NCI-H748 (cell line): Measurements from ENCODE around the gene ENKD1.
A peak's percentile ranks its signal among the peaks of the same experiment; 100 is the strongest.

Experiments
- DNase-seq: peaks from one replicate; lab custom pipeline; 2025; ENCODE audit not compliant: unreplicated experiment; lab: John Stamatoyannopoulos, UW

ENKD1 gene

DNA sequence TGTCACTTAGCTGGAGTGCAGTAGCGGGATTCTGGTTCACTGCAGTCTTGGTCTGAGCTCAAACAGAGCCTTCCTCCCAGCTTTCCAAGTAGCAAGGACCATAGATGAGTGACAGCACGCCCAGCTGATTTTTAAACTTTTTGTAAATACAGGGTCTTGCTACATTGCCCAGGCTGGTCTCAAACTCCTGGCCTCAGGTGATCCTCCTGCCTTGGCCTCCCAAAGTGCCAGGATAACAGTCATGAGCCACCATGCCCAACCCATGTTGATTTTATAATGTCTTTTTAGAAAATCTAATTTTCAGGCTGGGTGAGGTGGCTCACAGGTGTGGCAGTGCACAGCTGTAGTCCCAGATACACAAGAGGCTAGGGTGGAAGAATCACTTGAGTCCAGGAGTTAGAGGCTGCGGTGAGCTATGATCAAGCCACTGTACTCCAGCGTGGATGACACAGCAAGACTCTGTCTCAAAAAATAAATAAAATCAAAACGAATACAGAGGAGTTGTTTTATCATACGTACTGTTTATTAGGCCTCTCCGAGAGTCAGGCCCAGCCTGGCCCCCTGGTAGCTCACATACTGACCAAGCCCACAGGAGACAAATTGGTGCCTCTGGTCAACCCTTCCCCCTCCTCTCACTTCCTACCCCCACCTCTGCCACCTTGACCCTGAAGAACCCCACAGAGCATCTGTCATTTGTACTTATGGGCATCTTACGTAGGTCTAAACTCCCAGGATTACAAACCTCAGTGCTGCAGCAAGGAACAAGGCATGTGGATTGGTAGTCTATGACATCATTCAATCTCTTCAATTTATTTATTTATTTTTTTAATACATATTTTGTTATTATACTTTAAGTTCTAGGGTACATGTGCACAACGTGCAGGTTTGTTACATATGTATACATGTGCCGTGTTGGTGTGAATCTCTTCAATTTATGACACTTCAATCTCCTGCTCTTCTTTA is 13.7 kb upstream of the ENKD1 start:
- no peak for DNase-seq

DNA sequence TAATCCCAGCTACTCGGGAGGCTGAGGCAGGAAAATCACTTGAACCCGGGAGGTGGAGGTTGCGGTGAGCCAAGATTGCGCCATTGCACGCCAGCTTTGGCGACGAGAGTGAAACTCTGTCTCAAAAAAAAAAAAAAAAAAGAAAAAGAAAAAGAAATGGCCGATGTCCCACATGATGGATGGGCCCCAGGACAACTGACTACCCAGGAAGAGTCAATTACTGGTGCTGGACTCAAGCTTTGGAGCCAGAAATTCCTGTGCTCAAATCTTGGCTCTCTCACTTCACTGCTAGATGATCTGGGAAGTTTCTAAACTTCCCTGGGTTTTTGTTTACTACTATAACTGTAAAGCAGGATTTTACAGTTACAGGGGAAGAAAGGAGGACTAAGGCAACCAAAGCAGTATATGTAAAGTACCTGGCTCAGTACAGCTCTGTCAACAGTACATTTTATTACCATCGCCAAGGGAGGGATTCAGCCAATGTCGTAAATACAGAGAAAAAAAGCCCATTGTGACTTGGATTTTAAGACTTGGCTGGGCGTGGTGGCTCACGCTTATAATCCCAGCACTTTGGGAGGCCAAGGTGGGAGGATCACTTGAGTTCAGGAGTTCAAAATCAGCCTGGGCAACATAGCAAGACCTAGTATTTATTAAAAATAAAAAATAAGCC is 11.9 kb upstream of the ENKD1 start:
- DNase-seq = no peak

GRCh38 chr16:67677712-67678111 is 11.2 kb upstream of the ENKD1 start:
- no peak for DNase-seq

- DNase-seq = no peak
Observed at GRCh38 chr16:67676939-67677338, 10.4 kb upstream of the ENKD1 start.

GRCh38 chr16:67676516-67676915 is 10.0 kb upstream of the ENKD1 start:
- no peak for DNase-seq

DNA sequence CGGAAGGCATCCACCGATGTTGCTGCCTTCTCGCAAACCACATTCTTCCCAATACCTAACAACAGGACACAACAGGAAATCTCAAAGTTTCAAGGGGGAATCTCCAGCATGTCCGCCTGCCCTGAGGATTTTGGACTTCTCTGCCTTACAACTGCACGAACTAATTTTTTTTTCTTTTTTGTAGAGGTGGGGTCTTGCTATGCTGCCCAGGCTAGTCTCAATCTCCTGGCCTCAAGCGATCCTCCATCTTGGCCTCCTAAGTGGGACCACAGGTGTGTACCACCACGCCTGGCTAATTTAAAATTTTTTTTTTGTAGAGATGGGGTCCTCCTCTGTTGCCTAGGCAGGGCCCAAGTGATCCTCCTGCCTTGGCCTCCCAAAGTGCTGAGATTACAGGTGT is 9.4 kb upstream of the ENKD1 start:
- DNase-seq = no peak

GRCh38 chr16:67675579-67675935 is 9.0 kb upstream of the ENKD1 start:
- no peak for DNase-seq

DNA sequence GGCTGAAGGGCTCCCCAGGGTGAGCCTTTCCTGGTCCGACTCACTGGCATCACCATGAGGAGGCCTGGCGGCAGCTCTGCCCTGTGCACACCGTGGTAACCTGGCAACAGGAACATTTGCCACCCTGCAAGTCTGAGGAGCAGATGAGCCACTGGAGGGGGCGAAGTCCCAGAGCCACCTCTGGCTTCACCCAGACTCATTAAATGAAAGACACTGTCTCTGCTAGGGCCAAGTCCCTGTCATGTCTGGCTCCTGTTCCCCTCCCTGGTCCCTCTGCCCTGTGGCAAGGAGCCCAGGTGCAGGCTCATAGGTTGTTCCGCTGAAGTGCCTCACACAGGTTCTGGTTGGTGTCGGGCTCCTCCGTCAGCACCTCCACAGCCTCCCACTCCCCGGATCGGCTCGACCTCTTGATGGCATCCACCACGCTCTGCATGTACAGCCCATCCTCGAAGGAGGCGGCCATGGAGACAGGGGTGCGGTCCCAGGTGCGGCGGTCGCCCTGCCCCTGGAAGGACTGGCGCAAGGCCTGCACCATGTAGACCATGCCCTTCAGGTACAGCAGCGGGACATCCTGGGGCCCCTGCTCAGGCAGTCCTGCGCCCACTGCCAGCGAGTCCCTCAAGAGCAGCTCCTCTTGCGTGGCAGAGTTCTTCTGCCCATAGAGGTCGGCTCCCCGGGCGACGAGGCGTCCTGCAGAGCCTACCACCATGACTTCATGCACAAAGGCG is 8.5 kb upstream of the ENKD1 start:
- DNase-seq = no peak

DNA sequence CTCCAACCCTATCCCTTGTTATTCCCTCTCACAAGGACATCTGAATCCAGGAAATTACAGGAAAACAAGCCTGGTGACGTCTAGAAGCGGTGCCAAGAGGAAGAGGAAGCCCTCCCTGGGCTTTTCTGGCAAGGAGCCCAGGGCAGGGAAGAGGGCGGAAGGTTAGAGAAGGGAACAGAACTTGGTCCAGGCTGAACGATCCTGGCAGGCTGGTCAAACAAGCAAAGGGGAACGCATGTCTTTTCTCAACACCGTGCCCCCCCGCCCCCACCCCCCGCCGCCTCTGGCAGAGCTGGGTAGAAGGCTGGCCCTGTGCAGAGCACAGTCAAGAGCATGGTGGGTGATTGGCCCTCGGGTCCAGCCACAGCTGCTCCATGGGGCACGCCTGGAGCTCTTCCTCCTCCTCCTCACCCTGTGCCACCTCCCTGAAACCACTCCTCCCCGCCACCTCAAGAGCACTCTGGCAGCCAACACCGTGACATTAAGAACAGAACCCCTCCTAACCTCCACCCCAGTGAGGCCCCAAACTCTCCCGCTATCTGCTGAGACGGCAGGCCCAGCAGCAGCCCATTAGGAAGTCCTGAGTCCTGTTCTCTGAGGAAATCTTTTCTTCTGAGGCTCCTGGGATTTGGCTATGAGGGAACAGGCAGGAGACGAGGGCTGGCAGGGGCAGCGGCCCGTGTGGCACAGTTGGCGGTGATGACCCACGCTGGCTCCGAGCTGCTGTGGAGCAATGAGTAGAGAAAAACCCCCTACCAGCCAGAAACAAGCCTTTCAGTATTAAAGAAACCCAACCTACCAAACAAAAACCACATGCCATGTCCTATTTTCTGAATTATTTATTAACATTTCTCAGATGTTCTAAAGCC is 7.4 kb upstream of the ENKD1 start:
- DNase-seq = peak; percentile 20

DNA sequence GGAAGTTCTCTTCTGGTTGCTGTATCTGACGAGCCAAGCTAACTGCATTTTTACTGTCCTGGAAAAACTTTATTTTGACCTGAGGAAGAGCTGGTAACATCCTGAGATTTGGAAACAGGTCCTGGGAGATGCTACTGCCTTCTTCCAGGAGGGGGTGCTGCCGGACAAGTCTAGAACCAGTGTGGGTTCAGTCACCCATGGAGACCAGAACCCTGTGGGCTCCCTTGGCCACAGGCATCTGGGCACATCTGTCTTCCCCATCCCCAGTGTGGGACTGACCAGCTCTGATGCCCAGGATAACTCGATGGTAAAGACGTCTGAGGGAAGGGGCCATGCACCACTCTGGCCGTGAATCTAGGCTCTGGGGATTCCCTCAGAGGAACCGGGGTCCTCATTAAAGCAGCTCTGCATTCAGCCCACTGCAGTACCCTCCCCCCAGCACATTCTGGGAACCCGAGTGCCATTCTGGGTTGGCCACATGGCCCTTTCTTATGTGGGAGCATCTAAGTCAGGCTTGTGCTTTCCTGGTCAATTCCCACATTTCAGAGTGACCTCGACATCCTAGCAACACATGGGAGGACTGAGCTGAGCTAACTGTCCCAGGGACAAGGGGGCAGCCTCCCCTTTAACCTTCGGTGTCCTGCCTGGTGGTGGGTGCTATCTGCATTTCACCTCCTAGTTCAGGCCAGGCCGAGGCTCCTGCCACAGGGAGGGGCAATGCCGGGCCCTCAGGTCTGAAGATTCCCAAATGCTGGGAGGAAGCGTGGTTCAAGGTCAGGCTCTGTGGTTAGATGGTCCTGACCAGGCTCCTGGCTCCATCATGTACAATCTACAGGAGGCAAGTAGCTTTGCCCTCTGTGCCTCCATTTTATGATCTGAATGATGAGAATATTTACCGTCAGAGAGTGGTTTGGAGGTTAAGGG is 6.5 kb upstream of the ENKD1 start:
- DNase-seq = peak; percentile 40

DNA sequence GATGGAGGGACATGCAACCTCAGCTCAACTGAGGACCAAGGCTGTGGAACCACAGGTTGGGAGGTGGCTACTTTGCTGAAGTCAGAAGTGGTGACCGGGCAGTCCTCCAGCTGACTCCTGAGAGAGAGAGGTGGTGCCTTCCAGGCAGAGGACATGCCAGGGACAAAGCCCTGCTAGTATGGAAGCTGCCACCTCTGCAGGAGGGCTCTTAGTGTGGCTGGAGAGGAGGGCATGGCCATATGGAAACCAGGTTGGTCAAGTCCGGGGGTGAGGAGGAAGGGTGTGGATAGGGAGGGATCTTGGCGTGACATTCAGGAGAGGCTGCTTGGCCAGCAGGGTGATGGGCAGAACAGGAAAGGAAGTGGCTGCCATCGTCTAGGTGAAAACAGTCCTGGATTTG is 5.8 kb upstream of the ENKD1 start:
- no peak for DNase-seq

DNA sequence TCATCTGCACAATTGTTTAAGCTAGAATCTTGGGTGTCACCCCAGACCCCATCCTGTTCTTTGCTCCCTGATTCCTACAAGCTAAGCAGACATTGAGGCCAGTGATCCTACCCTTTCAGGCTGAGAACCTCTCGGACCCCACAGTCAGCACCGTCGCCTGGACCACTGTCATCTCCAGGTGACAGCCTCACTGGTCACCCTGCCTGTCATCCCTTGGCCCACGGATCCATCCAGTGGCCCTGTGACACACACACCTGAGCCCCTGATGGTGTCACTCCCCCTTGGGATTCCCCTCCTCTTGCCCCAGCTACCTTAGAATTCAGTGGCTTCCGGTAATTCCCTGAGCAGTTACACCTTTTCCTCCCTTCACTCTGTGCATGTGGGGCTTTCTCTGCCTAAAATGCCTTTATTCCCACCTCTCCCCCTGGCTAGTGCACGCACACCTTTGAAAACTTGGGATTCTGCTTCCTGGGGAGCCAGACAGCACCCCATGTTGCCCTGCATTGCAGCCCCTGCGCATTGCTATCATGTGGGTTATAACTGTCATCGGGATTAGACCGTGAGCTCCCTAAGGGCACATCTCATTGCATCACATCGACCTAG is 3.0 kb upstream of the ENKD1 start:
- DNase-seq = no peak

DNA sequence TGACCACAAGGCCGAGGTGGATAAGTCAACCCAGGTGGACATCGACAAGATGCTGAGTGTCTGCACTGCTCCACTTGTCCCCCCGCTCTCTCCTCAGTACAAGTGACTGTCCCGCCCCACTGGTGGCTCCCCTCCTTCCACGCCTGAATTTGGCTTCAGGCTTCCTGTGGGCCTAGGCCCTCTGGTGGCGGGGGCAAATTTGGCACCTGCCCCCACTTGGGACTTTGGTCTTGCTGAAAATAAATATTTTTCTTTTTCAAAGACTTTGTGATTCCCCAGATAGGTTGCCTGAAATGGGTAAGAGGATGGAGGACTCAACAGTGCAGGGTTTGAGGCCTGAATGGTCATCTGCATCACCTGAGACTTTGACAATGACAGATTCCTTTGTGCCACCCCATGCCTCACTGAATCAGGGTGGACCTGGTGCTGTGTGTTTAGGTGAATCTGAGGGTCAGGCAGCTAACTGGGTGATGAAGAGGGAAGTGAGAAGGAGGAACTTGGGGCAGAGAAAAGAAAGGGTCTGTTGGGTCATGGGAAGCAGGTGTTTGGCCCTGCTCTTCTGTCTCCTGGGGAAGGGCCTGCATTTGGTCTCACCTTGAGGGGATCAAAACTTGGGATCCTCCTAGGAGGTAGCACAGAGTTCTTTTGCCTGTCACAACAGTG is 2.1 kb upstream of the ENKD1 start:
- no peak for DNase-seq

- DNase-seq = peak; percentile 84
Observed at GRCh38 chr16:67667817-67668494, 1.4 kb upstream of the ENKD1 start.

- DNase-seq = no peak
Observed at GRCh38 chr16:67667453-67667816, 885 bp upstream of the ENKD1 start.

GRCh38 chr16:67666032-67666551 is 458 bp downstream of the ENKD1 start:
- peak; percentile 42 for DNase-seq

- no peak for DNase-seq
Observed at GRCh38 chr16:67665598-67665997, 952 bp downstream of the ENKD1 start.

- DNase-seq = no peak
Observed at GRCh38 chr16:67664871-67665270, 1.7 kb downstream of the ENKD1 start.
